GM20000 (cell line): ENCODE measurements around the gene GDPD5.

ENCODE experiments used
- DNase-seq: peaks from one replicate; pipeline ENCODE4 v3.0.0; 2012; ENCODE audit warnings: low spot score
- TF ChIP-seq, protein P1 (sequence below): IDR thresholded peaks from 2 replicates; pipeline ENCODE4 v1.5.1; 2012; ENCODE audit warnings: mild to moderate bottlenecking, control low read depth; ENCODE audit errors: extremely low read depth, missing control alignments

The GDPD5 gene

DNA sequence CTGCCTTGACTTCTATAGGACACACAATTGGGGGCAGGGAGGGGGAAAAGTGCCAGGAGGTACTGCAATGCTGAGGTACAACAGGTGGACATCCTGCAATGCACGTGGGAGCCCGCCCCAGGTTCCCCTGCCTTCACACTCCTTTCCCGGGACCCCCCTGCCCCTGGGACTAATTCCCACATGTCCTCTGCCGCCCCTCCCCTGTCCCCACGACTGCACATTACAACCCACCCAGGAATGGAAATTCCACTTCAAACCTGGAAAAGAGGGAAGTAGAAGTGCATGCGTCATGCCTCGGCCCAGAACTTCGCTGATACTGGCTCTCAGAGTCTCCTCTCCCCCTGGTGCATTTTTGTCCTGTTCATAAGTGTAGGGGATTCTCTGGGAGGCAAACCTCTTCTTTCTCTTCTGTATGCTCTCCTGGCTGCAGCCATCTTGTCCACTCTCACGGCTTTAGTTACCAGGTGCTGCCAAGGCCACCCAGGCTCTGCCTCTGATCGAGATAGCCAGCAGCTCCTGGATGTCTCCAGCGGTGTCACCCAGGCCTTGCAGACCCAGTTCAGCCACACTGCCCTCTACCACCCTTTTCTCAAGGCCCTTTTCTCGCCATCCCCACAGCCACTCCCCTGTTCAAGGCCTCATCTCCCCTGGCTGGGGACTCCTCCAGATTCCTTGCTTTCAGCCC is 43.7 kb downstream of the GDPD5 start:
- no peak for DNase-seq
- TF ChIP-seq, protein P1, sequence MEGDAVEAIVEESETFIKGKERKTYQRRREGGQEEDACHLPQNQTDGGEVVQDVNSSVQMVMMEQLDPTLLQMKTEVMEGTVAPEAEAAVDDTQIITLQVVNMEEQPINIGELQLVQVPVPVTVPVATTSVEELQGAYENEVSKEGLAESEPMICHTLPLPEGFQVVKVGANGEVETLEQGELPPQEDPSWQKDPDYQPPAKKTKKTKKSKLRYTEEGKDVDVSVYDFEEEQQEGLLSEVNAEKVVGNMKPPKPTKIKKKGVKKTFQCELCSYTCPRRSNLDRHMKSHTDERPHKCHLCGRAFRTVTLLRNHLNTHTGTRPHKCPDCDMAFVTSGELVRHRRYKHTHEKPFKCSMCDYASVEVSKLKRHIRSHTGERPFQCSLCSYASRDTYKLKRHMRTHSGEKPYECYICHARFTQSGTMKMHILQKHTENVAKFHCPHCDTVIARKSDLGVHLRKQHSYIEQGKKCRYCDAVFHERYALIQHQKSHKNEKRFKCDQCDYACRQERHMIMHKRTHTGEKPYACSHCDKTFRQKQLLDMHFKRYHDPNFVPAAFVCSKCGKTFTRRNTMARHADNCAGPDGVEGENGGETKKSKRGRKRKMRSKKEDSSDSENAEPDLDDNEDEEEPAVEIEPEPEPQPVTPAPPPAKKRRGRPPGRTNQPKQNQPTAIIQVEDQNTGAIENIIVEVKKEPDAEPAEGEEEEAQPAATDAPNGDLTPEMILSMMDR, result no peak

DNA sequence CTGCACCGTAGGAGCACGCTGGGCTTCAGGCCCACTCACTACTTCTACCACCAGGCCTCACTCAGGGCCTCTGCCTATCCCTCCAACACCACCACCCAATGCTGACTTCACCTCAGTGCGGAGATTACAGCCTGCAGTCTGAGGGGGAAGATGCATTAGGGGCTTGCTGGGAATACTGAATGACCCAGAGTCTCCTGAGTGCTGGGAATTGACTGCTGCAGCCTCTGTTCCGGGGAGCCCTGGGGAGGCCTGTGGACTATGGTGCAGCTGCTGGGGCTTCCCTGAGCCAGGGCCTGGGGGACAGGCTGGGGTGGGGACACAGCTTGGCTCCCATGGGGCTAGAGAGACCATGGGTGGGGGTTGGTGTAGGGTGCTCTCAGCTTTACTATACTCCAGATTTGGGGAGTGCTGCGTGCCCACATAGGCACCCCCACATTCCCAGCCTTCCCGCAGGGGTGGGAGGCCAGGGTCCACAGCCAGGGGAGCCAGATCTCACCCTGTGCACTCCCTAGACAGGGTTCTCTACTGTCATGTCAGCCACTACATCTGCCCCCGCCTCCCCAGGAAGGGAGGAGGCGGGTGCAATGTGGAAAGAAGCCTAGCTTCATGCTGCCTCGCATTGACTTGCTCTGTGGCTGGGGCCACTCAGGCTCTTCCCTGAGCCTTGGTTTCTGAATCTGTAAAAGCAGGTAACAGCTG is 44.4 kb downstream of the GDPD5 start:
- no peak for DNase-seq
- TF ChIP-seq, protein P1, result no peak

DNA sequence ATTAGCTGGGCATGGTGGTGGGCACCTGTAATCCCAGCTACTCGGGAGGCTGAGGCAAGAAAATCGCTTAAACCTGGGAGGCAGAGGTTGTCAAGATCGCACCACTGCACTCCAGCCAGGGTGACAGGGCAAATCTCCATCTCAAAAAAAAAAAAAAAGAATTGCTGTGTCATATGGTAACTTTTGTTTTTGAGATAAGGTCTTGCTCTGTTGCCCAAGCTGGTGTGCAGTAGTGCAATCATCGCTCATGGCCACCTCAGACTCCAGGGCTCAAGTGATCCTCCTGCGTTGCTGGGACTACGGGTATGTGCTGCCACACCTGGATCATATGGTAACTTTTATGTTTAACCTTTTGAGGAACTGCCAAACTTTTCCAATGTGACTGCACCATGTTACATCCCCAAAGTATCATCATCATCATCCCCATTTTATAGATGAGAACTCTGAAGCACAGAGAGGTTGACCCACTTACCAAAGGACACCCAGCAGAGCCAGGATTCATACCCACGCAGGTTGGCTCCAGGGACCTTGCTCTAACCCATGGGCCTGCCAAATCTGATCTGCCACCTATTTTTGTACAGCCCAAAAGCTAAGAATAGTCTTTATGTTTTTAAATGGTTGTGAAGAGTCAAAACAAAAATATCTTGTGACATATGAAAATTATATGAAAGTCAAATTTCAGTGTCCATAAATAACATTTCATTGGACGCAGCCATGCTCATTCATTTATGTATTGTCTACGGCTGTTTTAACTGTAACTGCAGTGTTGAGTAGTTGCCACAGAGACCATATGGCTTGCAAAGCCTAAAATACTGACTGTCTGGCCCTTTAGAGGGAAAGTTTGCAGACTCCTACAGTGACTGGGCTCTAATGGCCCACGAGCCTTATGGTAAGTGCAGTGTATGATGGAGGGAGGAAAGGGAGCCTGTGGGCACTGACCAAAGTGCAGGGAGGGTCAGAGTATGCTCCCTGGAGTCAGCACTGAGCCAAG is 45.3 kb downstream of the GDPD5 start:
- TF ChIP-seq, protein P1, result no peak
- no peak for DNase-seq

DNA sequence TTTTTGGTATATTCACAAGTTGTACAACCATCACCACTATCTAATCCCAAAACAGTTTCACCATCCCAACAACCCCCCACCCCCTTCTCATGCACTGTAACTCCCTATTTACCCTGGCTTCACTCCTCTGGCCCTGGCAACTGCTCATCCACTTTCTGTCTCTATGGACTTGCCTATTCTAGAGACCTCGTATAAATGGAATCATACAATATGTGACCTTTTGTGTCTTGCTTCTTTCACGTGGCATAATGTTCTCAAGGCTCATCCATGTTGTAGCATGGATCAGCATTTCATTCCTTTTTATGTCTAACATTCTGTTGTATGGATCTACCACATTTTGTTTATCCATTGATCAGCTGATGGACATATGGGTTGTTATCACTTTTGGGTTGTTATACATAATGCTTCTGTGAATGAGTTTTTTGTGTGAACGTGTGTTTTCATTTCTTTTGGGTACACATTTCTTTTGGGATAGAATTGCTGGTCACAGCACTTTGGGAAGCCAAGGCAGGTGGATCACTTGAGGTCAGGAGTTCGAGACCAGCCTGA is 46.1 kb downstream of the GDPD5 start:
- TF ChIP-seq, protein P1, result no peak

DNA sequence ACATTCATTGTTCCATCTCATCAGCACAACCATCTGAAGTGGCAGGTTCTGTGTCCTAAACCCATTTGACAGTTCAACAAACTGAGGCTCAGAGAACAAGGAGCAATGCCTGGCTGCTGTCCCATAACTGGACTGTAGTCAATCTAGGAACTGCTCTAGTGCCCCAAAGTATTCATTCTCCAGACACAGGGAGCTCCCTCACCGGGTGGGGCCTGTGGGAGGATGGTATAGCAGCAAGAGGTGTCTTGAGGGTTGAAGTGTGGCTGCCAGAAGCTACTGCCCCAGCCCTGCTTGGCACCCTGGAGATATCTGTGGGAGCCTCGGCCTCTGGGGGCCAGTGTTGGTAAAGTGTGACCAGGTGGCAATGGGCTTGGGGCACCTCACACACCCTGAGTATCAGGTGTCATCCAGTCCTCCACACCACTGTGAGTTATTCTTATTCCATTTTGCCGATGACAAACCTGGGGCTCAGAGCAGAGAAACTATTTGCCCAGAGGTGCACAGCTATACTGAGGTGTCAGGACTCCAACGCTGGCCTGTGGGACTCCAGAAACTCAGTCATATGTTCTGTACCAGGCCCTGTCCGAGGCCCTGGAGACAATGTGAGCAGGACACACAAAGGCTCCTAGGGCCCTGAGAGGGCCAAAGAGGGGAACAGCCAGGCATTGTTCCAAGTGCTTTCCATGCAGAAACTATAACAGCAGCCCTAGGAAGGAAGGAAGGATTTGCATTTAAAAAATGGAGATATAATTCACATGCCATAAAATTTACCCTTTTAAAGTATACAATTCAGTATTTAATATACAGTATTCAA is 46.8 kb downstream of the GDPD5 start:
- TF ChIP-seq, protein P1, result no peak
- DNase-seq, result no peak

More for the DNA sequence above, 46.1 kb downstream of the GDPD5 start:
- no peak for DNase-seq

DNA sequence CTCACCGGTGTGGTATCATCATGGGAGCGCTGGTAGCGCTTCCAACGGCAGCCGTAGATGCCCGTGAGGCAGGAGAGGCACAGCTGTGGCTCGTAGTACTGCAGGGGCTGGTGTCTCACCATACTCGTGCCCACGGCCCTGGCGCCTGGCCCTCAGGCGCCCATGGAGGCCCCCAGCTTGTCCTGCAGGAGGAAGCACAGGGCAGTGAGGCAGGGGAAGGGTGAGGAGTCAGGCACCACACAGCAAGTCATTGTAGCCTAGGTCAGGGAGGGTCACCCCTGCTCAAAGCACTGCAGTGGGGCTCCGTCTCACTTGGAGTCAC is 48.2 kb downstream of the GDPD5 start:
- TF ChIP-seq, protein P1, result no peak
- DNase-seq, result no peak
